Panc1 (cell line): ENCODE data around the gene CUTA.

Experiments used
- CTCF ChIP-seq: fragments of 450-650 bp; IDR thresholded peaks from 2 replicates; pipeline ENCODE4 v1.5.1; 2017; ENCODE audit warnings: mild to moderate bottlenecking
- POLR2AphosphoS5 ChIP-seq: IDR thresholded peaks from 2 replicates; pipeline ENCODE4 v1.6.1; 2012; ENCODE audit warnings: mild to moderate bottlenecking, low read depth, low read length, moderate library complexity
- REST ChIP-seq, 2 experiments: IDR thresholded peaks; 2 replicates each; pipeline ENCODE4 v1.6.1; 2011 to 2012; ENCODE audit warnings: low read depth in 2 of 2, control low read depth in 1 of 2, low read length in 1 of 2, mild to moderate bottlenecking in 1 of 2, moderate library complexity in 1 of 2; ENCODE audit not compliant: insufficient read depth in 1 of 2
- SIN3A ChIP-seq: IDR thresholded peaks from 2 replicates; pipeline ENCODE4 v1.6.1; 2012; ENCODE audit warnings: low read depth, mild to moderate bottlenecking, low read length, moderate library complexity, borderline replicate concordance; ENCODE audit not compliant: insufficient read depth

DNA sequence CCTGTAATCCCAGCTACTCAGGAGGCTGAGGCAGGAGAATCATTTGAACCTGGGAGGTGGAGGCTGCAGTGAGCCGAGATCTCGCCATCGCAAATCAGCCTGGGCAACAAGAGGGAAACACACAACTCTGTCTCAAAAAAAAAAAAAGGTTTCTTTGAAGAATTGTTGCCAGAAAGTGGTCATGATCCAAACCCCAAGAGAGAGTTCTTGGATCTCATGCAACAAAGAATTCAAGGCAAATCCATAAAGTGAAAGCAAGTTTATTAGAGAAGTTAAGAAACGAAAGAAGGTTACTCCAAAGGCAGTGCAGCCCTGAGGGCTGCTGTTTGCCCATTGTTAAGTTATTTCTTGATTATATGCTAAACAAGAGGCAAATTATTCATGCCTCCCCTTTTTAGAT is 40.7 kb downstream of the CUTA start:
- no peak for TF ChIP-seq CTCF
- TF ChIP-seq REST (IDR thresholded peaks at IDR 0.05; ENCODE audit: insufficient read depth in 1 of 2, low read depth in 2 of 2, low read length in 1 of 2) = no peak
- TF ChIP-seq SIN3A = no peak
- no peak for TF ChIP-seq POLR2AphosphoS5
